HepG2 (cell line): ENCODE measurements around the gene CHMP1A. TPM values are rescaled to one million over a fixed set of nuclear protein-coding genes. Genes with fewer than 3 reads are reported as not detected.

Experiments used
- ATF1 ChIP-seq: IDR thresholded peaks from 2 replicates; pipeline ENCODE4 v1.6.1; 2016; ENCODE audit warnings: mild to moderate bottlenecking, control low read depth
- CHD4 ChIP-seq: fragments of 200-600 bp; sonication (generic); IDR thresholded peaks from 2 replicates; pipeline ENCODE4 v1.7.0; 2017; ENCODE audit warnings: mild to moderate bottlenecking, low read length, borderline replicate concordance
- ESRRA ChIP-seq: sonication (generic); formaldehyde crosslinking; IDR thresholded peaks from 2 replicates; pipeline ENCODE4 v1.5.1; 2020; ENCODE audit warnings: mild to moderate bottlenecking, low read depth, missing genetic modification reagents
- EZH2 ChIP-seq: conservative IDR thresholded peaks from 2 replicates; pipeline ENCODE4 v1.6.1; 2012; ENCODE audit warnings: mild to moderate bottlenecking, low read depth, low read length, moderate library complexity
- KDM3A ChIP-seq: IDR thresholded peaks from 2 replicates; pipeline ENCODE4 v1.6.1; 2018; ENCODE audit warnings: low read depth, missing compliant biosample characterization
- MLLT10 ChIP-seq: sonication (generic); formaldehyde crosslinking; IDR thresholded peaks from 2 replicates; pipeline ENCODE4 v1.4.0; 2020; ENCODE audit warnings: missing genetic modification reagents
- NCOA1 ChIP-seq: sonication (generic); formaldehyde crosslinking; IDR thresholded peaks from 2 replicates; pipeline ENCODE4 v1.9.0; 2021; ENCODE audit warnings: missing genetic modification reagents
- SMARCC2 ChIP-seq: fragments of 450-650 bp; IDR thresholded peaks from 2 replicates; pipeline ENCODE4 v1.6.1; 2017; ENCODE audit warnings: antibody characterized with exemption, mild to moderate bottlenecking
- SMYD3 ChIP-seq: sonication (generic); formaldehyde crosslinking; IDR thresholded peaks from 2 replicates; pipeline ENCODE4 v1.8.1; 2023; ENCODE audit warnings: mild to moderate bottlenecking, missing genetic modification reagents
- SP4 ChIP-seq: sonication (generic); formaldehyde crosslinking; IDR thresholded peaks from 2 replicates; pipeline ENCODE4 v1.8.1; 2023; ENCODE audit warnings: mild to moderate bottlenecking, missing genetic modification reagents
- TBL1XR1 ChIP-seq: fragments of 150-350 bp; IDR thresholded peaks from 2 replicates; pipeline ENCODE4 v1.6.1; 2014; ENCODE audit warnings: borderline replicate concordance, low read length; ENCODE audit not compliant: partially characterized antibody
- ZFAT ChIP-seq: sonication (generic); formaldehyde crosslinking; conservative IDR thresholded peaks from 2 replicates; pipeline ENCODE4 v1.8.1; 2023; ENCODE audit warnings: missing genetic modification reagents, inconsistent platforms
- ZNF24 ChIP-seq: fragments of 450-650 bp; IDR thresholded peaks from 2 replicates; pipeline ENCODE4 v1.6.1; 2017; ENCODE audit warnings: antibody characterized with exemption, mild to moderate bottlenecking
- ZNF431 ChIP-seq: sonication (generic); formaldehyde crosslinking; IDR thresholded peaks from 2 replicates; pipeline ENCODE4 v1.9.0; 2022; ENCODE audit warnings: missing genetic modification reagents, low read depth, mild to moderate bottlenecking, borderline replicate concordance
- ZNF780A ChIP-seq: sonication (generic); formaldehyde crosslinking; IDR thresholded peaks from 2 replicates; pipeline ENCODE4 v1.8.0; 2022; ENCODE audit warnings: mild to moderate bottlenecking, missing genetic modification reagents, moderate library complexity
- ZNF841 ChIP-seq: sonication (generic); formaldehyde crosslinking; IDR thresholded peaks from 2 replicates; pipeline ENCODE4 v1.8.1; 2023; ENCODE audit warnings: missing genetic modification reagents, borderline replicate concordance
- ZNF883 ChIP-seq: sonication (generic); formaldehyde crosslinking; IDR thresholded peaks from 2 replicates; pipeline ENCODE4 v1.5.1; 2020; ENCODE audit warnings: mild to moderate bottlenecking, missing genetic modification reagents; ENCODE audit errors: not compliant biosample characterization
- ZZZ3 ChIP-seq: sonication (generic); formaldehyde crosslinking; IDR thresholded peaks from 2 replicates; pipeline ENCODE4 v1.4.0; 2020; ENCODE audit warnings: missing genetic modification reagents, mild to moderate bottlenecking, borderline replicate concordance
- polyA plus RNA-seq, 8 experiments: library from polyadenylated mRNA; depleted of rRNA in 3 of 8; stranded (reverse) in 7 of 8; unstranded in 1 of 8; fragments of >200 nt; fragmentation: Illumina TruSeq in 4 of 8; extraction: Trizol in 4 of 8; gene quantifications; 2 replicates each; pipeline versions ENCODE4 v1.2.1 to v1.2.3, GENCODE V29; 2011 to 2016; ENCODE audit warnings: low read depth in 4 of 8, missing spikeins in 1 of 8, mixed read lengths in 1 of 8; ENCODE audit not compliant: insufficient read depth in 1 of 8
- total RNA-seq, 5 experiments: library from RNA; depleted of rRNA; stranded (reverse); fragments of >200 nt; fragmentation: Illumina TruSeq; extraction: Trizol; gene quantifications; 2 replicates each; pipeline ENCODE4 v1.2.3, GENCODE V29; 2016; ENCODE audit warnings: low read depth in 1 of 5
- TF ChIP-seq, protein P1 (sequence below): sonication (generic); formaldehyde crosslinking; IDR thresholded peaks from 2 replicates; pipeline ENCODE4 v1.5.0; 2020; ENCODE audit warnings: mild to moderate bottlenecking, low read depth, missing genetic modification reagents, borderline replicate concordance
- TF ChIP-seq, protein P2 (sequence below): sonication (generic); formaldehyde crosslinking; IDR thresholded peaks from 2 replicates; pipeline ENCODE4 v1.4.0; 2020; ENCODE audit warnings: missing genetic modification reagents
- TF ChIP-seq, protein P3 (sequence below): IDR thresholded peaks from 2 replicates; pipeline ENCODE4 v1.6.1; 2012; ENCODE audit warnings: low read length, improper control_type of control experiment

CHMP1A gene
- total and polyA plus RNA-seq, 2 of the 13 experiments (the other 11 are each of a cell fraction or from before 2014, with no cell fraction given): 69.4 to 73.3 TPM

DNA sequence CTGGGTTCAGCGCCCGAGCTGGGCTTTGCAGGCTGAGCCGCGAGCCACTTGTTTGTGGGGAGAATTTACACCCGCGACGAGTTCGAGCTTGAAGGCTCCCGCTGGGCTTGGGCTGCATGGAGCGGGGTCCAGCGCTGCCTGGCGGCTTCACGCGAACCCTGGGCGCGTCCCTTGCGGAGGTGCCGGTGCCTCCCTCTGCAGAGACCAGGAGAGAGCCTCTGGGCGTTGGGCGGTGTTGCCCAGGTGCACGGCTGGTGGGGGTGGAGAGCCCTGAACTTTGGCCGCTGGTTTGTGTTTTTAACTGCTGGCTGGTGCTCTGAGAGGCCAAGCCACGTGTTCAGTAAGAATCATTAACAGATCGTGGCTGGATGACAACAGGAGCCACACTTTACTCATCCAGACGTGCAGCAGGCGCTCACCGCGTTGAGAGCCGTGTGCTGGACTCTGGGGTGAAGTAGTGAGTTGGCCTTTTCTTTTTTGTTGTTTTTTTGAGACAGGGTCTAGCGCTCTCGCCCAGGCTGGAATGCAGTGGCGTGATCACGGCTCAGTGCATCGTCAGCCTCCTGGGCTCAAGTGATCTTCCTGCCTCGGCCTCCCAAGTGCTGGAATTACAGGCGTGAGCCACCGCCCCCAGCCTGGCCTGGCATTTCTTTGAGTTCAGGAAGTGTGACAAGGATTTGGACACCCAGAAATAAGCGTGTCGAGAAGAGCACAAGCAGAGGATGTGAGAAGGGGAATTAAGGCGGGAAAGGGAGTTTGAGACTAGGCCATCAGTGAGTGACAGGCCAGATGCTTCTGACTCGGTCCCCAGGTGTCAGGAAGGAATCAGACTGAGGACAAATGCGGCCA is 29.8 kb upstream of the CHMP1A start (continued):
- TF ChIP-seq, protein P1, sequence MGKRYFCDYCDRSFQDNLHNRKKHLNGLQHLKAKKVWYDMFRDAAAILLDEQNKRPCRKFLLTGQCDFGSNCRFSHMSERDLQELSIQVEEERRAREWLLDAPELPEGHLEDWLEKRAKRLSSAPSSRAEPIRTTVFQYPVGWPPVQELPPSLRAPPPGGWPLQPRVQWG: peak; percentile 47; the same call in 1 of the 2 replicates
- TF ChIP-seq ZNF841 (CRISPR knock-in tag) (no peak), ZNF883 (CRISPR knock-in tag) (peak; percentile 99), ZNF780A (CRISPR knock-in tag) (peak; percentile 93; the same call in 1 of the 2 replicates), TBL1XR1 (peak; percentile 62), ATF1 (no peak), KDM3A (CRISPR knock-in tag) (peak; percentile 98; the same call in 1 of the 2 replicates), ESRRA (CRISPR knock-in tag) (peak; percentile 91; the same call in 1 of the 2 replicates), NCOA1 (CRISPR knock-in tag) (peak; percentile 28; the same call in 1 of the 2 replicates), MLLT10 (CRISPR knock-in tag) (no peak), CHD4 (peak; percentile 65; the same call in 1 of the 2 replicates), ZNF24 (no peak), ZZZ3 (peak; percentile 91), SMYD3 (CRISPR knock-in tag) (peak; percentile 100), EZH2 (no peak), SMARCC2 (no peak), SP4 (peak; percentile 87; the same call in 1 of the 2 replicates), ZNF431 (peak; percentile 98; the same call in 1 of the 2 replicates), ZFAT (CRISPR knock-in tag) (0 out of 2 replicates have a peak, but pooled peaks have one; percentile 61)
- TF ChIP-seq, protein P2, sequence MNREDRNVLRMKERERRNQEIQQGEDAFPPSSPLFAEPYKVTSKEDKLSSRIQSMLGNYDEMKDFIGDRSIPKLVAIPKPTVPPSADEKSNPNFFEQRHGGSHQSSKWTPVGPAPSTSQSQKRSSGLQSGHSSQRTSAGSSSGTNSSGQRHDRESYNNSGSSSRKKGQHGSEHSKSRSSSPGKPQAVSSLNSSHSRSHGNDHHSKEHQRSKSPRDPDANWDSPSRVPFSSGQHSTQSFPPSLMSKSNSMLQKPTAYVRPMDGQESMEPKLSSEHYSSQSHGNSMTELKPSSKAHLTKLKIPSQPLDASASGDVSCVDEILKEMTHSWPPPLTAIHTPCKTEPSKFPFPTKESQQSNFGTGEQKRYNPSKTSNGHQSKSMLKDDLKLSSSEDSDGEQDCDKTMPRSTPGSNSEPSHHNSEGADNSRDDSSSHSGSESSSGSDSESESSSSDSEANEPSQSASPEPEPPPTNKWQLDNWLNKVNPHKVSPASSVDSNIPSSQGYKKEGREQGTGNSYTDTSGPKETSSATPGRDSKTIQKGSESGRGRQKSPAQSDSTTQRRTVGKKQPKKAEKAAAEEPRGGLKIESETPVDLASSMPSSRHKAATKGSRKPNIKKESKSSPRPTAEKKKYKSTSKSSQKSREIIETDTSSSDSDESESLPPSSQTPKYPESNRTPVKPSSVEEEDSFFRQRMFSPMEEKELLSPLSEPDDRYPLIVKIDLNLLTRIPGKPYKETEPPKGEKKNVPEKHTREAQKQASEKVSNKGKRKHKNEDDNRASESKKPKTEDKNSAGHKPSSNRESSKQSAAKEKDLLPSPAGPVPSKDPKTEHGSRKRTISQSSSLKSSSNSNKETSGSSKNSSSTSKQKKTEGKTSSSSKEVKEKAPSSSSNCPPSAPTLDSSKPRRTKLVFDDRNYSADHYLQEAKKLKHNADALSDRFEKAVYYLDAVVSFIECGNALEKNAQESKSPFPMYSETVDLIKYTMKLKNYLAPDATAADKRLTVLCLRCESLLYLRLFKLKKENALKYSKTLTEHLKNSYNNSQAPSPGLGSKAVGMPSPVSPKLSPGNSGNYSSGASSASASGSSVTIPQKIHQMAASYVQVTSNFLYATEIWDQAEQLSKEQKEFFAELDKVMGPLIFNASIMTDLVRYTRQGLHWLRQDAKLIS (CRISPR knock-in tag): peak; percentile 49; the same call in 1 of the 2 replicates
- TF ChIP-seq, protein P3, sequence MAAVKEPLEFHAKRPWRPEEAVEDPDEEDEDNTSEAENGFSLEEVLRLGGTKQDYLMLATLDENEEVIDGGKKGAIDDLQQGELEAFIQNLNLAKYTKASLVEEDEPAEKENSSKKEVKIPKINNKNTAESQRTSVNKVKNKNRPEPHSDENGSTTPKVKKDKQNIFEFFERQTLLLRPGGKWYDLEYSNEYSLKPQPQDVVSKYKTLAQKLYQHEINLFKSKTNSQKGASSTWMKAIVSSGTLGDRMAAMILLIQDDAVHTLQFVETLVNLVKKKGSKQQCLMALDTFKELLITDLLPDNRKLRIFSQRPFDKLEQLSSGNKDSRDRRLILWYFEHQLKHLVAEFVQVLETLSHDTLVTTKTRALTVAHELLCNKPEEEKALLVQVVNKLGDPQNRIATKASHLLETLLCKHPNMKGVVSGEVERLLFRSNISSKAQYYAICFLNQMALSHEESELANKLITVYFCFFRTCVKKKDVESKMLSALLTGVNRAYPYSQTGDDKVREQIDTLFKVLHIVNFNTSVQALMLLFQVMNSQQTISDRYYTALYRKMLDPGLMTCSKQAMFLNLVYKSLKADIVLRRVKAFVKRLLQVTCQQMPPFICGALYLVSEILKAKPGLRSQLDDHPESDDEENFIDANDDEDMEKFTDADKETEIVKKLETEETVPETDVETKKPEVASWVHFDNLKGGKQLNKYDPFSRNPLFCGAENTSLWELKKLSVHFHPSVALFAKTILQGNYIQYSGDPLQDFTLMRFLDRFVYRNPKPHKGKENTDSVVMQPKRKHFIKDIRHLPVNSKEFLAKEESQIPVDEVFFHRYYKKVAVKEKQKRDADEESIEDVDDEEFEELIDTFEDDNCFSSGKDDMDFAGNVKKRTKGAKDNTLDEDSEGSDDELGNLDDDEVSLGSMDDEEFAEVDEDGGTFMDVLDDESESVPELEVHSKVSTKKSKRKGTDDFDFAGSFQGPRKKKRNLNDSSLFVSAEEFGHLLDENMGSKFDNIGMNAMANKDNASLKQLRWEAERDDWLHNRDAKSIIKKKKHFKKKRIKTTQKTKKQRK: no peak
